K562 (cell line): Measurements from ENCODE around the gene DNAJB6. TPM values are rescaled to one million over a fixed set of nuclear protein-coding genes. Genes with fewer than 3 reads are reported as not detected.

Experiments used
- ATAC-seq: fragments of 200-7000 bp; cut with Tn5 transposase; 3 replicates; pipeline ENCODE4 v1.9.1; 2020; ENCODE audit warnings: moderate library complexity
- BruUV-seq: library from RNA; stranded (reverse); fragments of 400-500 nt; replicated peaks from 2 replicates; lab custom pipeline; 2021; lab: Mats Ljungman, UMichigan
- CTCF ChIA-PET: fragments of 300-600 bp; formaldehyde crosslinking; extraction: SDS; loops from one replicate; lab custom pipeline; 2021; ENCODE audit warnings: low intra/inter-chr PET ratio; lab: Yijun Ruan, JAX
- POLR2A ChIA-PET: fragments of 300-600, 350-650 bp; sonication (Branson Sonifier 250); formaldehyde crosslinking; extraction: SDS; loops from one replicate; lab custom pipeline; 2021; ENCODE audit warnings: antibody characterized with exemption, inconsistent platforms; lab: Yijun Ruan, JAX
- DNase-seq, 4 experiments: peaks; one replicate each; pipeline versions ENCODE4 v3.0.0 to v3.0.0-alpha.2; 2011 to 2018; ENCODE audit warnings: low spot score in 3 of 4, mixed read lengths in 3 of 4; ENCODE audit errors: extremely low read depth in 1 of 4
- FAIRE-seq: peaks from 2 replicates; lab custom pipeline; 2011; peaks lifted over from hg19 to GRCh38; lab: Jason Lieb, UNC
- H2AFZ ChIP-seq: 2 replicates; pipeline ENCODE4 v1.6.0; 2011; ENCODE audit warnings: low read depth, low read length, control low read depth, inconsistent platforms
- H3K27ac ChIP-seq: fragments of 200-600 bp; 3 replicates; pipeline ENCODE4 v1.8.0; 2011; ENCODE audit warnings: low read depth, mild to moderate bottlenecking, control low read depth, inconsistent platforms, low read length, moderate library complexity, mixed read lengths; ENCODE audit errors: extremely low read depth
- H3K27me3 ChIP-seq, 2 experiments: fragments of 300-600 bp in 1 of 2; 2 replicates in 1 of 2; 3 replicates in 1 of 2; pipeline versions ENCODE4 v1.6.0 to v1.8.0; 2011; ENCODE audit warnings: inconsistent platforms in 2 of 2, low read length in 2 of 2, mild to moderate bottlenecking in 1 of 2, mixed read lengths in 1 of 2, moderate library complexity in 1 of 2; ENCODE audit not compliant: control insufficient read depth in 2 of 2, insufficient read depth in 2 of 2
- H3K36me3 ChIP-seq: fragments of 300-600 bp; 3 replicates; pipeline ENCODE4 v1.8.0; 2011; ENCODE audit warnings: mild to moderate bottlenecking, low read length, inconsistent platforms; ENCODE audit not compliant: control insufficient read depth, insufficient read depth
- H3K4me1 ChIP-seq, 2 experiments: fragments of 200-600 bp in 1 of 2; replicated peaks in 1 of 2; 2 replicates in 1 of 2; 3 replicates in 1 of 2; pipeline versions ENCODE4 v1.5.1 to v1.8.0; 2011; ENCODE audit warnings: inconsistent platforms in 2 of 2, low read length in 2 of 2, mild to moderate bottlenecking in 1 of 2, mixed read lengths in 1 of 2, moderate library complexity in 1 of 2; ENCODE audit not compliant: control insufficient read depth in 2 of 2, insufficient read depth in 2 of 2
- H3K4me2 ChIP-seq: 2 replicates; pipeline ENCODE4 v1.6.1; 2011; ENCODE audit warnings: low read length, control low read depth, inconsistent platforms, mixed read lengths; ENCODE audit not compliant: insufficient read depth
- H3K4me3 ChIP-seq: fragments of 200-600 bp; sonication (generic), shearing (Covaris generic); 2 replicates; pipeline ENCODE4 v1.5.1; 2016; ENCODE audit warnings: control low read depth, inconsistent platforms
- H3K79me2 ChIP-seq: fragments of 200-600 bp; 3 replicates; pipeline ENCODE4 v1.8.0; 2011; ENCODE audit warnings: low read length, inconsistent platforms; ENCODE audit not compliant: control insufficient read depth, insufficient read depth
- H3K9ac ChIP-seq, 2 experiments: 2 replicates each; pipeline versions ENCODE4 v1.6.0 to v1.6.1; 2011; ENCODE audit warnings: low read depth in 2 of 2, low read length in 2 of 2, control low read depth in 1 of 2, inconsistent platforms in 1 of 2, mild to moderate bottlenecking in 1 of 2, mixed read lengths in 1 of 2; ENCODE audit not compliant: insufficient read depth in 1 of 2
- H3K9me1 ChIP-seq: one replicate; pipeline ENCODE4 v1.6.0; 2011; ENCODE audit warnings: inconsistent platforms, mild to moderate bottlenecking, low read length, moderate library complexity; ENCODE audit not compliant: control insufficient read depth, insufficient read depth
- H3K9me3 ChIP-seq: replicated peaks from 2 replicates; pipeline ENCODE4 v1.5.1; 2011; ENCODE audit warnings: low read depth, low read length, inconsistent platforms; ENCODE audit not compliant: control insufficient read depth, insufficient read depth
- H4K20me1 ChIP-seq: replicated peaks from 2 replicates; pipeline ENCODE4 v1.6.1; 2011; ENCODE audit warnings: low read length, inconsistent platforms, mixed read lengths; ENCODE audit not compliant: control insufficient read depth, insufficient read depth
- HMG20A ChIP-seq: fragments of 450-650 bp; formaldehyde crosslinking; conservative IDR thresholded peaks from 2 replicates; pipeline ENCODE4 v1.4.0; 2020; ENCODE audit warnings: mild to moderate bottlenecking, mixed read lengths
- POLR2G ChIP-seq: fragments of 200-400 bp; formaldehyde crosslinking; IDR thresholded peaks from 2 replicates; pipeline ENCODE4 v1.6.1; 2017; ENCODE audit warnings: low read depth, mild to moderate bottlenecking, antibody characterized with exemption, low read length, moderate library complexity
- TFE3 ChIP-seq: fragments of 450-650 bp; formaldehyde crosslinking; IDR thresholded peaks from 2 replicates; pipeline ENCODE4 v1.4.0; 2020; ENCODE audit warnings: mild to moderate bottlenecking, mixed read lengths
- WGBS: fragments of 100-300 bp; shearing (Covaris generic); methylation state at CpG from one replicate; pipeline ENCODE4 v1.1.6; 2016; ENCODE audit warnings: low coverage, mixed read lengths; ENCODE audit not compliant: insufficient coverage; ENCODE audit errors: missing lambda C conversion rate; 5-methylcytosine and 5-hydroxymethylcytosine counted together
- in situ Hi-C: fragments of 300-500 bp; cut with MboI; formaldehyde crosslinking; loops from 4 replicates; pipeline ENCODE4 v1.15.0; 2018; ENCODE audit warnings: inconsistent platforms, mixed read lengths
- intact Hi-C: fragments of 100-400 bp; cut with micrococcal nuclease; formaldehyde crosslinking; loops from 2 replicates; pipeline ENCODE4 v1.14.2; 2022
- polyA plus RNA-seq, 8 experiments: library from polyadenylated mRNA; depleted of rRNA in 4 of 8; stranded (reverse) in 5 of 8; unstranded in 3 of 8; fragments of >200 nt; fragmentation: Nextera tagmentation in 2 of 8; fragmentation: Illumina TruSeq in 1 of 8; extraction: Ambion mirVana in 2 of 8; extraction: Trizol in 1 of 8; gene quantifications; 2 replicates each; pipeline versions ENCODE4 v1.2.1 to v1.2.3, GENCODE V29; 2011 to 2014; ENCODE audit warnings: inconsistent platforms in 1 of 8, missing spikeins in 1 of 8
- total RNA-seq, 7 experiments: library from RNA; depleted of rRNA in 6 of 7; stranded (reverse); fragments of >200 nt in 6 of 7; fragmentation: Illumina TruSeq in 2 of 7; extraction: Trizol in 2 of 7; gene quantifications; 2 replicates each; pipeline versions ENCODE4 v1.2.1 to v1.2.3, GENCODE V29; 2011 to 2021; ENCODE audit warnings: low replicate concordance in 1 of 7

DNAJB6 gene
- total and polyA plus RNA-seq, 9 of the 15 experiments (the other 6 are each of a cell fraction or from before 2014, with no cell fraction given), result 84.5 to 158 (median 135) TPM

DNA sequence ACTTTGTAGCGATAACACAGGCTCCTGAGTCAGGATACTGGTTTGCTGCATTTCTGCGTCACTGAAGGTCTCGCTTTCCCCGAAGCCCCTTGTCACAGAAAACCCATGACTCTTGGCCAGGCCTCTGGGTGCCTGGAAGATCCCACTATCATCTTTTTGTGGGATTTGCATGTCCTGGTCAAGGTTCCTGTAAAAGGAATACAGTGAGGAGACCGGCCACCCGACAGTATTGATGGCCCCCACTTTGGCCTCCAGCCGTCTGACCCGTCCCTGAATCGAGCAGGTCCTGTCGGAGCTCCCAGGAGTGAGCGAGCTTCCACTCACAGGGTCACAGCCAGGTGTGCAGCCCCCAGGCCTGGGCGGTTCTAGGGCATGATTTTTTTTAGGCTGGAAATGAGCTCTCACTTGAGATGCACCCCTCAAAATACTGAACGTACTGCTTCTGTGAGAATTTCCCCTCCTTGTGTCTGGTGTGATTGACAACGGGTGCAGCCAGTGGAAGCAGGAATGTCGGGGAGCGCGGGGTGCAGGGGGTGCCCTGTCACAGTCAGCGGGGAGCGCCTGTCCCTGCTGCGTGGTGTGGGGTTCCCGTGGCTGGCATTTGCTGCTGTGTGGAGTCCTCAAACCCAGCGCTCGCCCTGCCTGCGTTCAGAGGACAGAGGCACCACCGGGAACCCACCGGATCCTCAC is 75.8 kb downstream of the DNAJB6 start:
- no peak overlapping the region for H3K4me3 ChIP-seq
- TF ChIP-seq POLR2G (peak; percentile 16; the same call in 1 of the 2 replicates), TFE3 (no peak), HMG20A (no peak)
- no peak for FAIRE-seq
- H3K27me3 ChIP-seq, result no peaks in the 10 kb centered on the region
- no TSS peak for BruUV-seq
- 92% methylated on average over 26 of the region's 26 CpGs for WGBS
- H3K27ac ChIP-seq, result no peak overlapping the region
- DNase-seq, result no peak
- H3K9me3 ChIP-seq, result no peaks in the 10 kb centered on the region
- intact Hi-C loops, result no loop called here
- in situ Hi-C loops, result no loop called here
- POLR2A ChIA-PET, result interaction anchor here (0.6 kb wide), 1 partner anchor 26 kb away, joined by 5 read pairs; no protein-coding TSS in a partner anchor
- H3K36me3 ChIP-seq, result peaks cover 57% of the 10 kb centered on the region
- H4K20me1 ChIP-seq, result no peaks in the 10 kb centered on the region
- H3K79me2 ChIP-seq, result no peaks in the 10 kb centered on the region; the same call in 2 of the 3 replicates
- peaks cover 0 to 56% of the 10 kb centered on the region in 2 experiments; a peak in 4 of 5 replicates for H3K4me1 ChIP-seq
- no peak overlapping the region for H2AFZ ChIP-seq
- H3K4me2 ChIP-seq, result no peak overlapping the region
- ATAC-seq, result no peak
- no peaks in the 10 kb centered on the region for H3K9me1 ChIP-seq
- no peak overlapping the region for H3K9ac ChIP-seq
- CTCF ChIA-PET, result no interaction called here
